ENCODE results near the gene ELFN2. TPM values are rescaled to one million over a fixed set of nuclear protein-coding genes. Genes with fewer than 3 reads are reported as not detected.

ELFN2 gene
- total and polyA plus RNA-seq, 4 donors: 0.07 to 0.19 (median 0.08) TPM; not detected in 1

DNA sequence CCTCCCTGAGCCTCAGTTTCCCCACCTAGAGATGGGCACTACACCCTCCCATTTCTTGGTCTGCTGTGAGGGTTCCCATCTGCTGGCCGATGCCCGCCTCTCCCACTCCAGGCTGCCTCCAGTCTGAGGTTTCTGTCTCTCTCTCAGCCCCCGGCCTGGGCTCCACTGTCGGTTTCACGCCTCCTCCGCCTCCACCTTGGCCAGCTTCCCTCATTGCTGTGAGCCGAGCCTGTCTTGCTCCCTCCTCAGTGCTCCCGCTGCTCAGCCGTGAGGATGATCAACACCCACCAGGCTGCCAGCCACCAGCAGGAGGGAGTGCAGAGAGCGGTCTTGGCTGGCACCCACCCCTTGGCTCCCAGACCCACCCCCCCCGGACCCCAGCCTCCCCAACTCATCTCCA is 83.9 kb downstream of the ELFN2 start (continued):
- TF ChIP-seq HNF4G (IDR thresholded peaks at IDR 0.05) (no peak), TAF1 (conservative IDR thresholded peaks at IDR 0.05) (no peak), JUND (IDR thresholded peaks at IDR 0.05) (no peak)
- TF ChIP-seq, protein P1, sequence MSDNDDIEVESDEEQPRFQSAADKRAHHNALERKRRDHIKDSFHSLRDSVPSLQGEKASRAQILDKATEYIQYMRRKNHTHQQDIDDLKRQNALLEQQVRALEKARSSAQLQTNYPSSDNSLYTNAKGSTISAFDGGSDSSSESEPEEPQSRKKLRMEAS (IDR thresholded peaks at IDR 0.05): no peak
- TF ChIP-seq, protein P2, sequence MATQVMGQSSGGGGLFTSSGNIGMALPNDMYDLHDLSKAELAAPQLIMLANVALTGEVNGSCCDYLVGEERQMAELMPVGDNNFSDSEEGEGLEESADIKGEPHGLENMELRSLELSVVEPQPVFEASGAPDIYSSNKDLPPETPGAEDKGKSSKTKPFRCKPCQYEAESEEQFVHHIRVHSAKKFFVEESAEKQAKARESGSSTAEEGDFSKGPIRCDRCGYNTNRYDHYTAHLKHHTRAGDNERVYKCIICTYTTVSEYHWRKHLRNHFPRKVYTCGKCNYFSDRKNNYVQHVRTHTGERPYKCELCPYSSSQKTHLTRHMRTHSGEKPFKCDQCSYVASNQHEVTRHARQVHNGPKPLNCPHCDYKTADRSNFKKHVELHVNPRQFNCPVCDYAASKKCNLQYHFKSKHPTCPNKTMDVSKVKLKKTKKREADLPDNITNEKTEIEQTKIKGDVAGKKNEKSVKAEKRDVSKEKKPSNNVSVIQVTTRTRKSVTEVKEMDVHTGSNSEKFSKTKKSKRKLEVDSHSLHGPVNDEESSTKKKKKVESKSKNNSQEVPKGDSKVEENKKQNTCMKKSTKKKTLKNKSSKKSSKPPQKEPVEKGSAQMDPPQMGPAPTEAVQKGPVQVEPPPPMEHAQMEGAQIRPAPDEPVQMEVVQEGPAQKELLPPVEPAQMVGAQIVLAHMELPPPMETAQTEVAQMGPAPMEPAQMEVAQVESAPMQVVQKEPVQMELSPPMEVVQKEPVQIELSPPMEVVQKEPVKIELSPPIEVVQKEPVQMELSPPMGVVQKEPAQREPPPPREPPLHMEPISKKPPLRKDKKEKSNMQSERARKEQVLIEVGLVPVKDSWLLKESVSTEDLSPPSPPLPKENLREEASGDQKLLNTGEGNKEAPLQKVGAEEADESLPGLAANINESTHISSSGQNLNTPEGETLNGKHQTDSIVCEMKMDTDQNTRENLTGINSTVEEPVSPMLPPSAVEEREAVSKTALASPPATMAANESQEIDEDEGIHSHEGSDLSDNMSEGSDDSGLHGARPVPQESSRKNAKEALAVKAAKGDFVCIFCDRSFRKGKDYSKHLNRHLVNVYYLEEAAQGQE (IDR thresholded peaks at IDR 0.05): no peak

DNA sequence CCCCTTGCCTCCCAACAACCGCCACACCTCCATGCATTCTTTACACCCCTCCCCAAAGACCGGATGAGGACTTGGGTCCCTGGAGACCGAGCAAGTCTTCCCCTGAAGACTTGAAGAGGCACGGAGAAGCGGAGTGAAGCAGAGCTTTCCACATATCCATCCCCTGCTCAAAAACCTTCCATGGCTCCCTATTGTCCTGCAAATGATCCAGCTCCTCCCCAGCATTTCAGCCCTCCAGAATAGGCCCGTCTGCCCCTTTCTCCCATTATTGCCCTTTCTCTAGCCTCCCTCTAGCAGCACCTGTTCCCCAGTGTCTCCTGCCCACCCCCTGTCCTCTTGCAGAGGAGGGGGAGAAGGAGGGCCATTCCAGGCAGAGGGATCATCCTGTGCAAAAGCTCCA is 85.2 kb downstream of the ELFN2 start:
- WGBS: 90% methylated on average over 6 of the region's 6 CpGs

More for the DNA sequence above, 85.2 kb downstream of the ELFN2 start:
- H3K27me3 ChIP-seq (ENCODE audit: control insufficient read depth in 4 of 4, insufficient read depth in 4 of 4, low read length in 3 of 4): no peaks in the 10 kb centered on the region
- peaks cover 0 to 10% (median 5%) of the 10 kb centered on the region in 4 donors for H3K4me1 ChIP-seq (ENCODE audit: control insufficient read depth in 4 of 4, insufficient read depth in 4 of 4, low read length in 3 of 4)
- no peaks in the 10 kb centered on the region for H3K36me3 ChIP-seq (ENCODE audit: control insufficient read depth in 4 of 4, insufficient read depth in 3 of 4, low read depth in 1 of 4, low read length in 3 of 4)
- no peak overlapping the region for H3K27ac ChIP-seq (ENCODE audit: low read depth in 1 of 2, low read length in 2 of 2)
- H3K9me3 ChIP-seq (ENCODE audit: control insufficient read depth in 4 of 4, low read length in 3 of 4): no peaks in the 10 kb centered on the region
- no peak overlapping the region for H3K4me3 ChIP-seq (ENCODE audit: low read depth in 1 of 3, low read length in 3 of 3)
- no peak for DNase-seq (ENCODE audit: low spot score)
- H3K9ac ChIP-seq (ENCODE audit: low read depth in 1 of 2, low read length in 2 of 2): no peak overlapping the region
- TF ChIP-seq, protein P2 (IDR thresholded peaks at IDR 0.05): no peak
- TF ChIP-seq JUND (IDR thresholded peaks at IDR 0.05) (no peak), SP1 (IDR thresholded peaks at IDR 0.05) (no peak), HNF4A (conservative IDR thresholded peaks at IDR 0.05) (no peak), HNF4G (IDR thresholded peaks at IDR 0.05) (no peak), TAF1 (conservative IDR thresholded peaks at IDR 0.05) (no peak), NR2F2 (IDR thresholded peaks at IDR 0.05) (no peak), FOXA1 (IDR thresholded peaks at IDR 0.05) (no peak), YY1 (IDR thresholded peaks at IDR 0.05) (no peak)
- TF ChIP-seq, protein P3, sequence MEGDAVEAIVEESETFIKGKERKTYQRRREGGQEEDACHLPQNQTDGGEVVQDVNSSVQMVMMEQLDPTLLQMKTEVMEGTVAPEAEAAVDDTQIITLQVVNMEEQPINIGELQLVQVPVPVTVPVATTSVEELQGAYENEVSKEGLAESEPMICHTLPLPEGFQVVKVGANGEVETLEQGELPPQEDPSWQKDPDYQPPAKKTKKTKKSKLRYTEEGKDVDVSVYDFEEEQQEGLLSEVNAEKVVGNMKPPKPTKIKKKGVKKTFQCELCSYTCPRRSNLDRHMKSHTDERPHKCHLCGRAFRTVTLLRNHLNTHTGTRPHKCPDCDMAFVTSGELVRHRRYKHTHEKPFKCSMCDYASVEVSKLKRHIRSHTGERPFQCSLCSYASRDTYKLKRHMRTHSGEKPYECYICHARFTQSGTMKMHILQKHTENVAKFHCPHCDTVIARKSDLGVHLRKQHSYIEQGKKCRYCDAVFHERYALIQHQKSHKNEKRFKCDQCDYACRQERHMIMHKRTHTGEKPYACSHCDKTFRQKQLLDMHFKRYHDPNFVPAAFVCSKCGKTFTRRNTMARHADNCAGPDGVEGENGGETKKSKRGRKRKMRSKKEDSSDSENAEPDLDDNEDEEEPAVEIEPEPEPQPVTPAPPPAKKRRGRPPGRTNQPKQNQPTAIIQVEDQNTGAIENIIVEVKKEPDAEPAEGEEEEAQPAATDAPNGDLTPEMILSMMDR (IDR thresholded peaks at IDR 0.05; ENCODE audit: low read depth, low read length, missing input control): no peak
- TF ChIP-seq, protein P1 (IDR thresholded peaks at IDR 0.05): no peak
- TF ChIP-seq, protein P4, sequence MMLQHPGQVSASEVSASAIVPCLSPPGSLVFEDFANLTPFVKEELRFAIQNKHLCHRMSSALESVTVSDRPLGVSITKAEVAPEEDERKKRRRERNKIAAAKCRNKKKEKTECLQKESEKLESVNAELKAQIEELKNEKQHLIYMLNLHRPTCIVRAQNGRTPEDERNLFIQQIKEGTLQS (IDR thresholded peaks at IDR 0.05): no peak

All from liver (tissue), 9 donors.